Measurements from ENCODE around the gene NEDD9. TPM values are rescaled to one million over a fixed set of nuclear protein-coding genes. Genes with fewer than 3 reads are reported as not detected.

Gene NEDD9
- total RNA-seq, 5 donors from 2014 or later (not counting 1 experiment from before 2014, with no cell fraction given) = 30.8 to 55.3 (median 33.7) TPM

- ATAC-seq (replicated peaks in 1 of 4) (no peak), DNase-seq (no peak)
- peaks cover 0 to 5% of the 10 kb centered on the region in 2 donors for H3K27me3 Mint-ChIP-seq
- Histone ChIP-seq H3K27me3 (replicated peaks in 1 of 2; ENCODE audit: control insufficient read depth in 2 of 2, extremely low read depth in 1 of 2, insufficient read depth in 2 of 2, low read length in 1 of 2) (no peaks in the 10 kb centered on the region), H3K4me1 (ENCODE audit: control insufficient read depth in 1 of 2, extremely low read depth in 1 of 2, insufficient read depth in 2 of 2, low read length in 2 of 2) (peaks cover 0 to 1% of the 10 kb centered on the region in 2 experiments), H3K4me3 (ENCODE audit: control insufficient read depth in 1 of 2, extremely low read depth in 1 of 2, low read length in 1 of 2) (no peak overlapping the region), H3K27ac (ENCODE audit: low read length) (no peak overlapping the region), H3K9me3 (no peaks in the 10 kb centered on the region), H3K36me3 (ENCODE audit: control insufficient read depth in 2 of 2, extremely low read depth in 1 of 2, insufficient read depth in 1 of 2, low read length in 1 of 2) (no peaks in the 10 kb centered on the region)
- peaks cover 4% of the 10 kb centered on the region for H3K36me3 Mint-ChIP-seq
- no peaks in the 10 kb centered on the region for H3K9me3 Mint-ChIP-seq
- H3K4me1 Mint-ChIP-seq = peaks cover 2 to 9% (median 4%) of the 10 kb centered on the region in 3 donors
- no peak overlapping the region for H3K27ac Mint-ChIP-seq
- no peak overlapping the region for H3K4me3 Mint-ChIP-seq
- CTCF ChIA-PET = interaction anchor here in 1 of 2 donors (0.6 to 0.7 kb wide), 2 partner anchors 32 to 347 kb away, joined by 3 read pairs; no protein-coding TSS in a partner anchor
- 93% methylated on average over 2 of the region's 3 CpGs for WGBS (ENCODE audit: insufficient coverage)
- POLR2A ChIA-PET = no interaction called here
Observed at GRCh38 chr6:11149551-11149950, 82.9 kb downstream of the NEDD9 start.

DNA sequence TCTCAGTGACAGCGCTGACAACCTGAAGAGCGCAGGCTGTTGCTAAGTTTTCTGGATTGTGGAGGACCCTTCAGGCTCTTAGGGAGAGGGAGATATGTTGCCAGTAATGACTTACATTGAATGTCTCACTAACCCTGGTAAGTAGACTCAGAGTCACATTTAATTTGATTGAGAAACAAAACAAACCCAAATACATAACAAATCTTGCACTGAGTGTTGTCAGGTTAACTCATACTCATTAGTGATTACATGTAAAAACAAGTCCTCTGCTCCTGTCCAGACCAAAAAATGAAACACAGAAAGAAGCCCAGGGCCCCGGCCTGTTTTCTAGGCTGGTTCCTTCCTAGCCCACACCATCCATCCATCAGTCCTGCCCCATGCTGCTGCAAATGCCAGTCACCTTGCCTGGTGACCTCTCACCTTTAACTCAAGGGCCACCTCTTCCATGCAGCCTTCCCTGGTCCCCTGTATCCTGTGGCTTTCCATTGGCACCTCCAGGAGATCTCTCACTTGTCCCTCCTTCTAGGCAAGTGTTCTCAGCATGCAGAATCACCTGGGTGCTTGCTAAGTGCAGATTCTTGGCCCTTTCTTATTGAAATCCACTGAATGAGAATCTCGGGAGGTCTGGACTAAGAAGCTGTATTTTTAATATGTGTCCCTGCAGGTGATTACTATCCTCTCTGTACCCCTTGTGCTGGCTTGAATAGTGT lies 86.2 kb downstream of the NEDD9 start:
- Histone ChIP-seq H3K9me3 (no peaks in the 10 kb centered on the region), H3K4me1 (ENCODE audit: control insufficient read depth in 1 of 2, extremely low read depth in 1 of 2, insufficient read depth in 2 of 2, low read length in 2 of 2) (peaks cover 0 to 3% of the 10 kb centered on the region in 2 experiments), H3K36me3 (ENCODE audit: control insufficient read depth in 2 of 2, extremely low read depth in 1 of 2, insufficient read depth in 1 of 2, low read length in 1 of 2) (no peaks in the 10 kb centered on the region), H3K27ac (ENCODE audit: low read length) (no peak overlapping the region), H3K4me3 (ENCODE audit: control insufficient read depth in 1 of 2, extremely low read depth in 1 of 2, low read length in 1 of 2) (no peak overlapping the region), H3K27me3 (replicated peaks in 1 of 2; ENCODE audit: control insufficient read depth in 2 of 2, extremely low read depth in 1 of 2, insufficient read depth in 2 of 2, low read length in 1 of 2) (no peaks in the 10 kb centered on the region)
- no peak for DNase-seq
- no peak for ATAC-seq (replicated peaks in 1 of 4)
- H3K4me1 Mint-ChIP-seq = peaks cover 0 to 5% (median 3%) of the 10 kb centered on the region in 3 donors
- no peaks in the 10 kb centered on the region for H3K36me3 Mint-ChIP-seq
- H3K27me3 Mint-ChIP-seq = no peaks in the 10 kb centered on the region
- WGBS (ENCODE audit: insufficient coverage) = 100% methylated on average over 3 of the region's 4 CpGs
- CTCF ChIA-PET = interaction anchor here (5.1 to 5.7 kb wide), 2 partner anchors 350 kb away, joined by 36 to 39 read pairs; no protein-coding TSS in a partner anchor
- H3K4me3 Mint-ChIP-seq = no peak overlapping the region
- H3K9me3 Mint-ChIP-seq = no peaks in the 10 kb centered on the region
- POLR2A ChIA-PET = no interaction called here
- no peak overlapping the region for H3K27ac Mint-ChIP-seq

DNA sequence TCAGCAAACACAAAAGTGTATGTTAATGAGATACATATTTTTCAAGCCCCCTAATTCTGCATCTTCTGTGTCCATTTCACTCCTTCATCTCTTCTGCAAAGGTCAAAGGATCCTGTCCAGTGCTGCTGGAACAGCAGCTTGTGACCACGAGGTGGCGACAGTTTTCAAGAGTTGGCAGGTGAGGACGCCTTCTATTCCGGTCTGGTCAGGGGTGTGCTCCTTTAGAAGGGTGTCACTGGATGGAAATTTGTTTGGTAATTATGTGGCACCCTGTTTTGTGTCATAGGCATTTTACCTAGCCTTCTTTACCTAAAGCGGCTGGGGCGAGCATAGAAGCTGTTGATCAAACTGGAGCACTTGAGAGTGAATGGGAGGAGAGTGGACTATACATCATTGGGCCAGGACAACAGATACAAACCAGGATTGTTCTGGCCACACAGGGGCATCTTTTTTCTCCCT lies 88.0 kb downstream of the NEDD9 start:
- DNase-seq (peak; percentile 29 to 84 (median 64)), ATAC-seq (replicated peaks in 1 of 4) (peak; percentile 50 to 77 (median 74))
- peaks cover 0 to 5% (median 2%) of the 10 kb centered on the region in 3 donors for H3K4me1 Mint-ChIP-seq
- no peaks in the 10 kb centered on the region for H3K9me3 Mint-ChIP-seq
- POLR2A ChIA-PET = interaction anchor here in 1 of 2 donors (0.7 kb wide), 1 partner anchor 271 kb away, joined by 3 read pairs; no protein-coding TSS in a partner anchor
- H3K36me3 Mint-ChIP-seq = no peaks in the 10 kb centered on the region
- WGBS (ENCODE audit: insufficient coverage) = 5% methylated on average over 4 of the region's 6 CpGs
- Histone ChIP-seq H3K4me1 (ENCODE audit: control insufficient read depth in 1 of 2, extremely low read depth in 1 of 2, insufficient read depth in 2 of 2, low read length in 2 of 2) (peaks cover 0 to 3% of the 10 kb centered on the region in 2 experiments), H3K4me3 (ENCODE audit: control insufficient read depth in 1 of 2, extremely low read depth in 1 of 2, low read length in 1 of 2) (no peak overlapping the region), H3K27ac (ENCODE audit: low read length) (no peak overlapping the region), H3K27me3 (replicated peaks in 1 of 2; ENCODE audit: control insufficient read depth in 2 of 2, extremely low read depth in 1 of 2, insufficient read depth in 2 of 2, low read length in 1 of 2) (no peaks in the 10 kb centered on the region), H3K36me3 (ENCODE audit: control insufficient read depth in 2 of 2, extremely low read depth in 1 of 2, insufficient read depth in 1 of 2, low read length in 1 of 2) (no peaks in the 10 kb centered on the region), H3K9me3 (no peaks in the 10 kb centered on the region)
- no peak overlapping the region for H3K27ac Mint-ChIP-seq
- CTCF ChIA-PET = interaction anchor here (0.6 to 5.7 kb wide), 7 partner anchors 13 to 383 kb away, joined by 3 to 39 read pairs (median 3); no protein-coding TSS in a partner anchor
- no peaks in the 10 kb centered on the region for H3K27me3 Mint-ChIP-seq
- H3K4me3 Mint-ChIP-seq = no peak overlapping the region

DNA sequence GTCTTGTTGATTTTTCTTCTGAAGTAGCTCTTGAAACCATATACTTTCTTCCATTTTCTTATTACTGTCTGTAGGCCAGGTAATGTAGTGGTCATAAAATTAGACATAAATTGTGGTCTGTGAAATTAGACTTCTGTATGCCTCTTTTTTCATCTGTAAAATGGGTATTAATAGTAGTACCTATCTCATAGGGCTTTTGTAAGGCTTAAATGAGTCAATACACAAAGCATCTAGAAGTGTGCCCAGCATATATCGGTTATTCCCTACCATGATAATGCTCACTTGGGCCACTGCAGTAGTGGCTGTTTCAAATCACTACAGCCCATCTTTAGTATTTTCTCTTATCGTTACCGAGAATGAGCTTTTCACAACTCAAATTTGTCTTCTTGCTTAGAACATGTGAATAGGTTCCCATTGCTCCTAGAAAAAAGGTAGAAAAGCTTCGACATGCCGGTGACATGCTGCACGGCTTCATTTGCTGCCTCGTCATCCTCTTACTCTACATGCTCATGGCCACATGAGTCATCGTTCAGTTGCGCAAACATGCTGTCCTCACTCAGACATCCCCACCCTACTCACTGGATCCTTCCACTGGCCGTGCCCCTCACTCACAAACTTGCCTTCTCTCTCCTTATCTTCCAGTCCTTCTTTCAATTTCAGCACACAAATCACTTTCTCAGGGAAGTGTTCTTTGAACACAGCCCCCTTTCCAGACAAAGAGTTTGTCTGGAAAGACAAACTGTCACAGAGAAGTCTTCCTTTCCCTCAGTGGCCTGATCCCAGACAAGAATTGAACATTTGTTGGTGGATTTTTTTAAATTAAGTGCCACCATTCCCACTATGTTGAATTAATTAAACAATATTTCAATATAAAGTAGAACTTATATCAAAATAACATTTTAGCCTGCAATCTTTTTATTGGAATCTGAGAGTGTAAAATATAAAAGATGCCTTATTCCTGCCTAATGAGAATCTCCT lies 88.8 kb downstream of the NEDD9 start:
- Histone ChIP-seq H3K4me3 (ENCODE audit: control insufficient read depth in 1 of 2, extremely low read depth in 1 of 2, low read length in 1 of 2) (no peak overlapping the region), H3K27me3 (replicated peaks in 1 of 2; ENCODE audit: control insufficient read depth in 2 of 2, extremely low read depth in 1 of 2, insufficient read depth in 2 of 2, low read length in 1 of 2) (no peaks in the 10 kb centered on the region), H3K36me3 (ENCODE audit: control insufficient read depth in 2 of 2, extremely low read depth in 1 of 2, insufficient read depth in 1 of 2, low read length in 1 of 2) (no peaks in the 10 kb centered on the region), H3K27ac (ENCODE audit: low read length) (no peak overlapping the region), H3K4me1 (ENCODE audit: control insufficient read depth in 1 of 2, extremely low read depth in 1 of 2, insufficient read depth in 2 of 2, low read length in 2 of 2) (peaks cover 0 to 3% of the 10 kb centered on the region in 2 experiments), H3K9me3 (no peaks in the 10 kb centered on the region)
- no peaks in the 10 kb centered on the region for H3K27me3 Mint-ChIP-seq
- H3K4me1 Mint-ChIP-seq = peaks cover 0 to 5% (median 2%) of the 10 kb centered on the region in 3 donors
- 85% methylated on average over 10 of the region's 10 CpGs for WGBS (ENCODE audit: insufficient coverage)
- no peaks in the 10 kb centered on the region for H3K36me3 Mint-ChIP-seq
- H3K4me3 Mint-ChIP-seq = no peak overlapping the region
- ATAC-seq (replicated peaks in 1 of 4) = no peak
- peak in 9 of 35 experiments; percentile 4 to 49 (median 10) for DNase-seq
- ChIA-PET CTCF (interaction anchor here (0.6 to 5.7 kb wide), 10 partner anchors 13 to 749 kb away, joined by 3 to 39 read pairs (median 4); no protein-coding TSS in a partner anchor), POLR2A (interaction anchor here in 1 of 2 donors (0.7 kb wide), 1 partner anchor 271 kb away, joined by 3 read pairs; no protein-coding TSS in a partner anchor)
- H3K27ac Mint-ChIP-seq = no peak overlapping the region
- H3K9me3 Mint-ChIP-seq = no peaks in the 10 kb centered on the region

DNA sequence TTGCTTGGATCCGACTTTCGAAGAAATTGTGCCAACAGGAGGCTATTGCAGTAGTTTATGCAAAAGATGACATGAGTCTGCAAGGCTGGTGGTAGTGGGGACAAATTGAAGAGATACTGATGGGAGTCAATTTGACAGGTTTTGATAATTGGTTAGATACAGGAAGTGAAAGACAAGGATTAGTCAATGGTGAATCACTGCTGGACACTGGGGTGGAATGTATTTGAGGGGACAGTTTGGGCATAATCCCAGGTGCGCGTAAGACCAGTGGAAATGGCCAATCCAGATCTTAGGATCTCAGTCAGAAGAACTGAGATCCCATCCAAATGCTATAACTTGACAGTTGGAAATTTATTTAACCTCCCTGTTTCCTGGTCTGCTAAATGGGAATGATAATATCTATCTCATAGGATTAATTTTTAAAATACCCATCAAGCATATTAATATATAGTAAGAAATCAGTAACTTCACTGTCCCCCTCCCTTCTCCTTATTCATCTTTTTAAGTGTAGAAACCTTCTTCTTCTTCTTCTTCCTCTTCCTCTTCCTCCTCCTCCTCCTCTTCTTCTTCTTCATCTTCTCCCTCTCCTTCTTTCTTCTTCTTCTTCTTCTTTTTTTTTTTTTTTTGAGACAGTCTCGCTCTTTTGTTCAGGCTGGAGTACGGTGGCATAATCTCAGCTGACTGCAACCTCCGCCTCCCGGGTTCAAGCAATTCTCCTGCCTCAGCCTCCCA lies 90.0 kb downstream of the NEDD9 start:
- 97% methylated on average over 2 of the region's 8 CpGs for WGBS (ENCODE audit: insufficient coverage)
- peaks cover 0 to 5% (median 2%) of the 10 kb centered on the region in 3 donors for H3K4me1 Mint-ChIP-seq
- no peaks in the 10 kb centered on the region for H3K36me3 ChIP-seq (ENCODE audit: control insufficient read depth in 2 of 2, extremely low read depth in 1 of 2, insufficient read depth in 1 of 2, low read length in 1 of 2)
- H3K9me3 Mint-ChIP-seq = no peaks in the 10 kb centered on the region
- DNase-seq (no peak), ATAC-seq (replicated peaks in 1 of 4) (no peak)
- H3K27me3 Mint-ChIP-seq = no peaks in the 10 kb centered on the region
- no peak overlapping the region for H3K27ac Mint-ChIP-seq
- no peak overlapping the region for H3K4me3 Mint-ChIP-seq
- H3K4me1 ChIP-seq (ENCODE audit: control insufficient read depth in 1 of 2, extremely low read depth in 1 of 2, insufficient read depth in 2 of 2, low read length in 2 of 2) = peaks cover 0 to 3% of the 10 kb centered on the region in 2 experiments
- ChIA-PET POLR2A (no interaction called here), CTCF (interaction anchor here (0.5 to 5.7 kb wide), 8 partner anchors 25 to 748 kb away, joined by 3 to 39 read pairs (median 6); no protein-coding TSS in a partner anchor)
- H3K36me3 Mint-ChIP-seq = no peaks in the 10 kb centered on the region
- no peaks in the 10 kb centered on the region for H3K9me3 ChIP-seq
- H3K4me3 ChIP-seq (ENCODE audit: control insufficient read depth in 1 of 2, extremely low read depth in 1 of 2, low read length in 1 of 2) = no peak overlapping the region
- H3K27ac ChIP-seq (ENCODE audit: low read length) = no peak overlapping the region
- H3K27me3 ChIP-seq (replicated peaks in 1 of 2; ENCODE audit: control insufficient read depth in 2 of 2, extremely low read depth in 1 of 2, insufficient read depth in 2 of 2, low read length in 1 of 2) = no peaks in the 10 kb centered on the region
